ENCODE data around the gene PKD1. TPM values are rescaled to one million over a fixed set of nuclear protein-coding genes. Genes with fewer than 3 reads are reported as not detected.

Gene PKD1
- polyA plus RNA-seq, 4 donors: 48.3 to 128 (median 95.9) TPM

DNA sequence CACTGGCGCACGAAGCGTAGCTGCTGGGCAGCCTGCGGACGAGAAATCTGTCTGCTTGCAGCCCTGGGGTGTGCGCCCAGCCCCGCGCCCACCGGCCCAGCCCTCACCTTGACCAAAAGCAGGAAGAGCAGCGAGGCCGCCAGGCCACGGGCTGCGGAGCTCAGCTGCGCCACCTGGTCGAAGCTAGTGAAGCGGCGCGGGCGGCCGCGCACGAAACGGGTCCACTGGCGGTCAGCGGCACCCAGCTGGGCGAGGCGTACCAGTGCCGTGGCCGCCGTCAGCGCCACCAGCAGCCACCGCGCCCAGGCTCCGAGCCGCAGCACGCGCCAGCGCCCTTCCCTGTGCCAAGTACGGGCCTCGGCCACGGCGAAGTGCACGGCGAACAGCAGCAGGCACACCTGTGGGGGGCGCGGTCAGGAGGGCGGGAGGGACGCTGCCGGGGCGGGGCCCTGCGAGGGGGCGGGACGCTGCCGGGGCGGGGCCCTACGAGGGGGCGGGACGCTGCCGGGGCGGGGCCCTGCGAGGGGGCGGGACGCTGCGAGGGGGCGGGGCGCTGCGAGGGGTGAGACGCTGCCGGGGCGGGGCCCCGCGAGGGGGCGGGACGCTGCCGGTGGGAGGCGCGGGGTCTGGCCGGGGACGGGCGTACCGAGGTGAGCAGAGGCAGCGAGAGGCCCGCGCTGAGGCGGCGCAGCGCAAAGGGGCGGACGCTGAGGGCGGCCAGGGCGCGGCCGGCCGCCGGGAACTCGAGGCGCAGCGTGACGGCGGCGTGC lies 44.7 kb downstream of the PKD1 start:
- peak; percentile 43 to 70 (median 63) for DNase-seq (ENCODE audit: low read depth in 4 of 4, low spot score in 2 of 4)

DNA sequence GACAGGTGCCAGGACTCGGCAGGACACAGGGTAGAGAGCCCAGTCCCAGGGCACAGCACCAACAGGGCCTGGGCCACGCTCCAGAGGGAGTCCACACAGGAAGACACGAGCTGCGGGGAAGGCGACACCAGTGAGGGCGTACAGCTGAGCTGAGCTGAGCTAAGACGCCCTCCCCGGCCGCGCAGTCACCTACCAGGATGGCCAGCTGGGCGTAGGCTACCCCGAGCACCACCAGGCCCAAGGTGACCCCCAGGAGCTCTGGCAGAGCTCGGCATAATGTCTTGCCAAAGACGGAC lies 45.3 kb downstream of the PKD1 start:
- DNase-seq (ENCODE audit: low read depth in 4 of 4, low spot score in 2 of 4): no peak

DNA sequence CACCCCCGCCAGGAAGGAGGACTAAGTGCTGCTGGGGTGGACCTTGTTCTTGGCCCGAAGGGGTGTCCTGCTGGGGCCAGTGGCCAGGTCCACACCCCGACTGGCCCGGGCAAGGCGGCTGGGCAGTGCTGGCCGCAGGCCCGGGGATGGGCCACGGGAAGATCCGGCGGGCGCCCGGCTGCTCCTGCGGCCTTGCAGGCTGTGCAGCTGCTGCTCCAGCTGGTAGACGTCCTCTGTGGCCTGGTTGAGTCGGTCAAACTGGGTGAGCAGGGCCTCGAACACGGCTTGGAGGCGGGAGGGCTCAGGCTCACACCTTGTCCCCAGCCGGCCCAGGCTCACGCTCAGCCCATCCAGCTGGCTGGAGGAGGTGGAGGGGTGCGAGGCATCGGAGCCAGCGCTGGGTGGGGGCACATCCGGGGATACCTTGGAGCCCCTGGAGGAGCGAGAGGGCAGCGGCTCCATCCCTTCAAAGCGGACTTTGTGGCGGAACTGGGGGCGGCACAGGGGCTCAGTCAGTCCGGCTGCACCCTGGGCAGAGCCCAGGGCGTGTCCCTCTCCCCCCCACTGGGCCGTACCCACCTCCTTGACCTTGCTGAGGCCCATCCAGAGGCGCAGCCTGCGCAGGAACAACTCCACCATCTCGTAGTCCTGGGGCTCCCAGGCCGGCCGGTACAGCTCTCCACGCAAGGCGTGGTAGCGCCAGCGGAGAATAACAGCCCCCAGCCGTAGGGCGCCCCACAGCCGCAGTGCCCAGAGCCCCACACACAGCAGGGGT lies 45.8 kb downstream of the PKD1 start:
- no peak for DNase-seq (ENCODE audit: low read depth in 4 of 4, low spot score in 2 of 4)

DNA sequence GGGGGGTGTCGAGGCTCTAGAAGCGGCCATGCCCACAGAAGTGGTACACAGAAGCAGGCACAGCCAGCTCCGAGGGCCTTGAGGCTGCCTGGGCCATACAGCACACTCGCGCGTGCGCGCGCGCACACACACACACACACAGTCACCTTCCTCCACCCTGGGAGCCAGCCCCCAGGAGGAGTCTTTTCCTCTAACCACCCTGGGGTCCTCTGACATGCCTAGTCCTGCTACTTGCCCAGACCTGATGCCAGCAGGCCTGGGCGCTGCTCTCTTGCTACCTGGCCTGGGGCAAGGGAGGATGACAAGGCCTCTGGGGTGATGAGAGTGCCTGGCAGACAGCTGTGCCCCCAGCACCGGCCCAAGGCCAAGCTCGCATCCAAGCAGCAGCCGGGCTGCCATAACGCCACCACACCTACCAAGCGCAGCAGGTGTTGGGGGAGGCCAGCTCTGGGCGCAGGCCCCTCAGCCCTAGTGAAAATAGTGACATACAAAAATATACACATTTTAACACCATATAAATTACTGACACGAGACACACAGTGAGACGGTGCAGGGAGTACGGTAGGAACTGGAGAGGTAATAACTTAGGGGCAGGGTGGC lies 46.8 kb downstream of the PKD1 start:
- DNase-seq (ENCODE audit: low read depth in 4 of 4, low spot score in 2 of 4): no peak

DNA sequence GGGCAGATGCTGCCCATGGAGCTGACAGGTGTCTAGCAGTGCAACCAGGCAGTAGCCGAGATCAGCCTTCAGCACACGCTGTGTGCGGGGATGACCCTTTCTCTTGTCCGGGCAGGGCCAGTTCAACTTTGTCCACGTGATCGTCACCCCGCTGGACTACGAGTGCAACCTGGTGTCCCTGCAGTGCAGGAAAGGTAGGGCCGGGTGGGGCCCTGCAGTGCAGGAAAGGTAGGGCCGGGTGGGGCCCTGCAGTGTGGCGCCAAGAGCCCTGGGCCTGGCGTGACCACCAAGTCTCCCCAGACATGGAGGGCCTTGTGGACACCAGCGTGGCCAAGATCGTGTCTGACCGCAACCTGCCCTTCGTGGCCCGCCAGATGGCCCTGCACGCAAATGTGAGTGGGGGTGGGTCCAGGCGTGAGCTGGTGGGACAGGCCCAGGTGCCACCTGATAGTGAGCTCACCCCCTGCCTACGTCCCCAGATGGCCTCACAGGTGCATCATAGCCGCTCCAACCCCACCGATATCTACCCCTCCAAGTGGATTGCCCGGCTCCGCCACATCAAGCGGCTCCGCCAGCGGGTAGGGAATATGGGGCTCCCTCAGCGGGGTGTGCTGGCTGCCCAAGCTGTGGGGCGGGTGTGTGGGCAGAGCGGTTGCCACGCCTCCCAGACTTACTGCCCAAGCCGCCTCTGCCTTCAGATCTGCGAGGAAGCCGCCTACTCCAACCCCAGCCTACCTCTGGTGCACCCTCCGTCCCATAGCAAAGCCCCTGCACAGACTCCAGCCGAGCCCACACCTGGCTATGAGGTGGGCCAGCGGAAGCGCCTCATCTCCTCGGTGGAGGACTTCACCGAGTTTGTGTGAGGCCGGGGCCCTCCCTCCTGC lies 47.7 kb downstream of the PKD1 start:
- DNase-seq (ENCODE audit: low read depth in 4 of 4, low spot score in 2 of 4): no peak

DNA sequence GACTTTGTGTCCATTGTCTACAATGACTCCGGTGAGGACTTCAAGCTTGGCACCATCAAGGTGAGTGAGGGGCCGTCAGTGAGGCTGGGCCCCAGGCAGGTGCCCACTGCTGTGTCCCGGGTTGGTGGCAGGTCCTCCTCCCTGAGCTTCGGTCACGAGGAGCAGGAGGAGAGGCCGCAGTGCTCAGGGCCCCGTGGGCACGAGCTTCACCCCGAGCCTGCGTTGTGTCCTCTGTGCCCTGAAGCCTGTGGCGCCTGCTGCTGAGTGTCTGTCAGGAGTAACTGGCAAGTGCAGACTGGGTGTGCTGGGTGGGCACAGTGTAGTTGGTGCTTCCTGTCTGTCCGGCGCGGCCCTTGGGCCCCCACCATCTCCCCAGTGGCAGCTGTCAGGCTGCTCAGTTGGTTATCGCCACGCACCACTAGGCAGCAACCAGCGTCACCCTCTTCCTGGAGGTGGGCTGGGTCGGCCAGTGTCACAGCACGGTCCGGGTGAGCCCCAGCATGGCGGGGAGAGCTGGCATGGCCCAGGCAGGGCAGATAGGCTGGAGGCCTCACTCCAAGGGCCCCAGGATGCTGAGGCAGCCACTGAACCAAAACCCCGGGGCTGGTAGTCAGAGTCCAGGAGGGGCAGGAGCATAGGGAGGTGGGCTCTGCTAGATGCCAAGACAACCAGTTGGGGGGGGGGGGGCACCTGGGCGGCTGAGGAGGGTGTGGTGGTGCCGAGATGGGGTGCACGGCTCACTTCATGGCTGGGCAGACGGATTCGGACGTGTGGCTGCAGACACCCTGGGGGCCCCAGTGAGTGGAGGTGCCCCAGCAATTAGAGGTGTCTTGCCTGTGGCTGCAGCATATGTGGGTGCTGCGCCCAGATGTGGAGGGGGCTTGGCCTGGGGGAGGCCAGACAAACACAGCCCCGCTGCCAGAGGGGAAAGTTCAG lies 48.6 kb downstream of the PKD1 start:
- no peak for DNase-seq (ENCODE audit: low read depth in 4 of 4, low spot score in 2 of 4)

DNA sequence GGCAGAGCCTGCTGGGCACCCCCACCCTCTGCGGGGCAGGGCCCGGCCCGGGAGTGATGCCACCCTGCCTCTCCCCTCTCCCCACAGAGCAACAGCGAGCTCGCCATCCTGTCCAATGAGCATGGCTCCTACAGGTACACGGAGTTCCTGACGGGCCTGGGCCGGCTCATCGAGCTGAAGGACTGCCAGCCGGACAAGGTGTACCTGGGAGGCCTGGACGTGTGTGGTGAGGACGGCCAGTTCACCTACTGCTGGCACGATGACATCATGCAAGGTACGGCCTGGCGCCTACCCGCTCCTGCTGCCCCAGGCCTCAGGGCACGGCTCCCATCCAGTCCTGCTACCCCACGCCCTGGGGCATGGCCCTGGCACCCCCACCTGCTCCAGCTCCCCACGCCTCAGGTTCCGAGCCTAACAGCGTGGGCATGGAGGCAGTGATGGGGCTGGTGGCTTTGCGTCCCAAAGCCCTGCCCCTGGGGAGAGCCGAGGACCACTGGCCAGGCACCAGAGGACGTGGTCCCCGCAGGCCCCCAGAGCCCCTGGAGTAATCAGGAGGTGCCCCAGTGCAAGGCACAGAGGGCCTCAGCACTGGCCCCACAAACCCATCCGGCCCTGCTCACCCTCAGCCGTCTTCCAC lies 49.5 kb downstream of the PKD1 start:
- DNase-seq (ENCODE audit: low read depth in 4 of 4, low spot score in 2 of 4): no peak

DNA sequence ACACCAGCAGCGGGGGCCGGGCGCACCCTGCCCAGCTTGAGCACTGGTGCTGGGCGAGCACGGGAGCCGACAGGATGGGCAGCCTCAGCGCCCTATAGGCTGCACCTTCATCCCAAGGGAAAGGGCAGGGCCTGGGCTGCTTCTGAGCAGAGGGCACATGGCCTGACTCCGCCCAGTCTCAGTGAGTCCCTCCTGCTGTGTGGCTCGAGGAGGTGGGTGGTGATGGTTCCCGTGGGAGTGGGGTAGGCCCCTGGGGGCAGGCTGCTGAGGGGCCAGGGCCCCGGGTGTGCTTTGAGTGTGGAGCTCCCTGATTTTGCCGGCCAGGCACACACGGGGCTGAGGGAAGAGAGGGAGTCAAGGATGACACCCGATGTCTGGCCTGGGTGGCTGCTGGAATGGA lies 50.0 kb downstream of the PKD1 start:
- DNase-seq (ENCODE audit: low read depth in 4 of 4, low spot score in 2 of 4): no peak

DNA sequence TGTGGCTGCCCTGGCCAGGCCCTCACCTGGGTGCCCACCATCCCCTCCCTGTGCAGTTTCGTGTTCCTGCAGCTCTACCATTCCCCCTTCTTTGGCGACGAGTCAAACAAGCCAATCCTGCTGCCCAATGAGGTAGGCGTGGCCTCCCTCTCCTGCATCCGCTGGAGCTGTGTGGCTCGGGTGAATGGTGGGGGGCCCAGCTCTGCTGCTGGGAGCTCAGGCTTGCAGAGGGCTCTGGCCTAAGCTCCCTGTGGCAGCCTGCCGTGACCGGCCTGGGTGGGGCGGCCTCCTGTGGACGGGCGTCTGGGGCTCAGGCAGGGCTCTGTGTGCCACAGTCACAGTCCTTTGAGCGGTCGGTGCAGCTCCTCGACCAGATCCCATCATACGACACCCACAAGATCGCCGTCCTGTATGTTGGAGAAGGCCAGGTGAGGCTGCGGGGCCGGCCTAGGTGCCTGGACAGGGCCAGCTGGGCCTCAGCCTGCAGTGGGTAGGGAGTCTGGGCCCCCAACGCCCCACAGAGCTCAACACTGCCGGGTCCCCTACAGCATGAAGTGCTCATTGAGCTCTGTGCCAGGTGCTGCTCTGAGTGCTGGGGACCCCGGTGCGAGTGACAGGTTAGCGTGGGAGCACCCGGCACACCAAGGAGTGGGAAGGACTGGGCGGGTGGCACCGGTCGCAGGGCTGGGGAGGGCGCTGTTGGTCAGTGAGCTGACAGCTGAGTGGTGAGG lies 50.6 kb downstream of the PKD1 start:
- no peak for DNase-seq (ENCODE audit: low read depth in 4 of 4, low spot score in 2 of 4)

DNA sequence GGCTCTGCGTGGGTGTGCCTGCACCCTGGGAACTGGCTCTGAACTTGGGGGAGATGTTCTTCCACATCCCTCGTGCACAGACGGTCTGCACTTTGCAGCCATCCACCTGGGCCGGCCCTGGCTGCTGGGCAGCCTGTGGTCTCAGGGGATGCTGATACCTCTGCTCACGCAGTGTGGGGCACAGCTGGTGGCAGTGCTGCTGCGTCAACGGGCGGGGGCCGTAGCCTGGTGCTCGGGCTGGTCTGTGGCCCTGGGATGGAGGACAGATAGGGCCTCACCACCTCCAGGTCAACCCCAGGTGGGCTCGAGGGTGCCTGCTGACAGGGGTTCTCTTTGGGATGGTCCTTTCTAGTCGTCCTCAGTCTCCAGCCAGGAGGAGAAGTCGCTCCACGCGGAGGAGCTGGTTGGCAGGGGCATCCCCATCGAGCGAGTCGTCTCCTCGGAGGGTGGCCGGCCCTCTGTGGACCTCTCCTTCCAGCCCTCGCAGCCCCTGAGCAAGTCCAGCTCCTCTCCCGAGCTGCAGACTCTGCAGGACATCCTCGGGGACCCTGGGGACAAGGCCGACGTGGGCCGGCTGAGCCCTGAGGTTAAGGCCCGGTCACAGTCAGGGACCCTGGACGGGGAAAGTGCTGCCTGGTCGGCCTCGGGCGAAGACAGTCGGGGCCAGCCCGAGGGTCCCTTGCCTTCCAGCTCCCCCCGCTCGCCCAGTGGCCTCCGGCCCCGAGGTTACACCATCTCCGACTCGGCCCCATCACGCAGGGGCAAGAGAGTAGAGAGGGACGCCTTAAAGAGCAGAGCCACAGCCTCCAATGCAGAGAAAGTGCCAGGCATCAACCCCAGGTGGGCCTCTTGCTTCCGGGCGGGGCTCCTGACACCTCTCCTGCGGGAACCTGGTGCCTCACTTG lies 51.6 kb downstream of the PKD1 start:
- no peak for DNase-seq (ENCODE audit: low read depth in 4 of 4, low spot score in 2 of 4)

DNA sequence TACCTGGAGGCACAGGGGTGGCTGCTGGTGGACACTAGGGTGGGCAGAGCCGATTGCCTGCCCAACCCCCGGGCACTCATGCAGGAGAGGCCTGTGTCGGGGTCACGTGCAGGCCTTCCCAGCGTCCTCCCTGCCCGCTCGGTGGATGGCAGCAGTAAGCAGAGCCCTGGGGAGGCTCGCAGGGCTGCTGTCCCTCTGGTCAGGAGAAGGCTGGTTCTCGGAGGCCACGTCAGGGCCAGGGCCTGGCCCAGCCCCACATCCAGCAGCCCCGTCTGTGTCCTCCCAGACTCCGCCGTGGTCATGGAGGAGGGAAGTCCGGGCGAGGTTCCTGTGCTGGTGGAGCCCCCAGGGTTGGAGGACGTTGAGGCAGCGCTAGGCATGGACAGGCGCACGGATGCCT lies 52.3 kb downstream of the PKD1 start:
- DNase-seq (ENCODE audit: low read depth in 4 of 4, low spot score in 2 of 4): no peak

DNA sequence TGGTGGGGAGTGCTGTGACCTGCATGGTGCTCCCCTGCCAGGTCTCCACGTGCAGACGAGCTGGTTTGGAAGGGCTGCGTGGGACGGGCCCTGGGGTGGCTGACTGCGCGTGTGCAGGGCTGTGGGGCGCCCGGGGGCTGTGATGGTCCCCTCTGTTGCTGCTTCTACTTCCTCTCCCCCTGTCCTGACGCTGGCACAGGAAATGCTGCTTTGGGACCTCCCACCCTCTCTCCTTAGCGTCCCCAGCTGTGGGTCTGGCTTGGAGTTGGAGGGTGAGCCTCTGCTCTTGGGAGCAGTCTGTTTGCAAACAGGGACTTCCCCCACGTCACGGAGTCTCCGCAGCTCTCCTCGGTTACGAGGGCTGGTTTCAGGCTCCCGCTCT lies 52.7 kb downstream of the PKD1 start:
- peak; percentile 41 to 65 (median 52) for DNase-seq (ENCODE audit: low read depth in 4 of 4, low spot score in 2 of 4)

DNA sequence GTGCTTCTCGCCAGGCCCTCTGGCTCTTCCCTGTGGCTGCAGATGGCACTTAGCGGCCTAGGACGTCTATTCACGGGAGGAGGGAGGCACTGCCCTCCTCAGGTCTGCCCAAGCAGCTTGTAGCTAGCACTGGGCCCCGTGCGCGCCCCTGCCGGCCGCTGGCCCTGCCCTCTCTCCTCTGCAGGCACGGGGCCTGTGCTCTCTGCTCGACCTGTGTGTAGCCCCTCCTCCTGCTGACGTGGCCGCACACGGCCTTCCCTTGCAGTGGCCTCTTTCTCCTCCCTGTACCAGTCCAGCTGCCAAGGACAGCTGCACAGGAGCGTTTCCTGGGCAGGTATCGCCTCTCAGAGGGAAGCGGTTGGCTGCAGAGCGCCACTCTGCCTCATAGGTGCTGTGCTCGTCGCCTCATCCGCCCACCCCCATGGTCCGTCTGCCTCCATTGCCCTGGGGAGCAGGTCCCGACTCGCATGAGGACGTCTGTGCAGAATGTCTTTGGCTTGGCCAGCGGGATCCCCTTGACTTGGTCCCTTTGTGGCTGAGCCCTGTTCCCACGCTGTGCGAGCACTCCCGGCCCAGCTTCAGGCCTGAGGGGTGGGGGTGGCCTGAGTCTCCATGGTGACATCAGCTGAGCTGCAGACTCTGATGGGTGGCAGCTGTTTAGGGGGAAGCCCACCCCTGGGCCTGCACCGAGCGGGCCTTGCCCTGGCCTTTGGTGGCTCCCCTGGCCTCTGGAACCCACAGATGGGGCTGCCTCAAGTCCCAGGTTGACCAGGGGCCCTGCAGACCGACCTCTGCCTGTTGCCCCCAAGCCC lies 53.3 kb downstream of the PKD1 start:
- peak; percentile 52 to 65 (median 62) for DNase-seq (ENCODE audit: low read depth in 4 of 4, low spot score in 2 of 4)

DNA sequence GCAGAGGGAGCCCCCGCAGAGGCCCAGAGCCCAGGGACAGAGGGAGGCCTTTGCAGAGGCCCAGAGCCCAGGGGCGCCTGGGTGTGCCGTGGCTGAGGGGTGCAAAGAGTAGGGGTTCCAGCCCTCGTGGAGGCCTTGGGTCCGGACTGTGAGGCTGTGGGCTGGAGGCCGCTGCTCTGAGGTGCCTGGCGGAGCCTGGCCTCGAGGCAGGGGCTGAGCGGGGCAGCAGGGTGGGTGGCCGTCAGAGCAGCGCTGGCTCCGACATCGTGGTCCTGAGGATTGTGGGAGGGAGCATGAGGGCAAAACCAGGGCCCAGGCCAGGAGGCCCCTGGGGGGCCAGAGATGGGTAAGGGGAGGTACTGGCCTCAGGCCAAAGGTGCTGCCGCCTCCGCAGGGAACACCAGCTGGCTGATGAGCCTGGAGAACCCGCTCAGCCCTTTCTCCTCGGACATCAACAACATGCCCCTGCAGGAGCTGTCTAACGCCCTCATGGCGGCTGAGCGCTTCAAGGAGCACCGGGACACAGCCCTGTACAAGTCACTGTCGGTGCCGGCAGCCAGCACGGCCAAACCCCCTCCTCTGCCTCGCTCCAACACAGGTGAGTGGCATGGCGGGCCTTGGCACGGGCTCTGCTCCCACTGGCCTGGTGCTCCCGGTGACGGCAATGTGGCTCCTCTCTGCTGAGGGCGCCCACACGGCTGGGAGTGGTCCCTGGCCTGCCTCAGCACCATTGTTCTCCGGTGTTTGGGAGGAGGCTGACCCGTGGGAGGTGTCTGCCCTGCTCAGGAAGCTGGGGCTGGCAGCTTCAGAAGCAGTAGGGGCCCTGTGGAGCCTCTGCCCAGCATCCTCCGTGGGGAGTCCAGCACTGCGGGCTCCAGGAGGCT lies 54.3 kb downstream of the PKD1 start:
- no peak for DNase-seq (ENCODE audit: low read depth in 4 of 4, low spot score in 2 of 4)

DNA sequence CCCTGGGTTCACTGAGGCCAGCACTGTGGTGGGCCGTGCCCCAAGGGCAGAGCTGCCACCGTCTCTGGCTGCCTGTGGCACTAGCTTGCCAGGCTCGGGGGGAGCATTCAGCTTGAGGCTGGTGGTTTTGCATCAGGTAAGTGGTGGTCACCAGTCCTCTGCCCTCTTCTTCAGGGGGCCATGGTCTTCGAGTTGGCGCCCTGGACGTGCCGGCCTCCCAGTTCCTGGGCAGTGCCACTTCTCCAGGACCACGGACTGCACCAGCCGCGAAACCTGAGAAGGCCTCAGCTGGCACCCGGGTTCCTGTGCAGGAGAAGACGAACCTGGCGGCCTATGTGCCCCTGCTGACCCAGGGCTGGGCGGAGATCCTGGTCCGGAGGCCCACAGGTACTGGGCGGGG lies 55.7 kb downstream of the PKD1 start:
- DNase-seq (ENCODE audit: low read depth in 4 of 4, low spot score in 2 of 4): no peak

DNA sequence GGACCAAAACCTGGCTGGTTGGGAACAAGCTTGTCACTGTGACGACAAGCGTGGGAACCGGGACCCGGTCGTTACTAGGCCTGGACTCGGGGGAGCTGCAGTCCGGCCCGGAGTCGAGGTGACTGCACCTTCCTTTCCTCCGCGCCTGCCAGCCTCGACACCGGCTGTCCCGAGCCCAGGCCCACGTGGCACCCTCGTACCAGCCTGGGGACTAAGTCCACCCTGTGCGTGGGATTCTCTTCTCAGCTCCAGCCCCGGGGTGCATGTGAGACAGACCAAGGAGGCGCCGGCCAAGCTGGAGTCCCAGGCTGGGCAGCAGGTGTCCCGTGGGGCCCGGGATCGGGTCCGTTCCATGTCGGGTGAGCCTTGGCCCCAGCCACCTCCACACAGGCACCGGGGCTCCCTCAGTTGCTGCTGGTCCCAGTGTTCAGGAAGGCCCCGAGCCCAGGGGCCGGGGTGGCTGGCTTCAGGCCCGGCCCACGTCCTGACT lies 56.3 kb downstream of the PKD1 start:
- DNase-seq (ENCODE audit: low read depth in 4 of 4, low spot score in 2 of 4): no peak
